ENCODE measurements around the gene NPPC.

GRCh38 chr2:231941673-231942072 is 15.5 kb upstream of the NPPC start:
- TF ChIP-seq SNAI2 (CRISPR knock-in tag; IDR thresholded peaks at IDR 0.05) (no peak), ZNF565 (CRISPR knock-in tag; conservative IDR thresholded peaks at IDR 0.05; ENCODE audit: low read depth) (no peak), ARNTL (CRISPR knock-in tag; IDR thresholded peaks at IDR 0.05; ENCODE audit: borderline replicate concordance, low read depth) (no peak), TOX (CRISPR knock-in tag; IDR thresholded peaks at IDR 0.05; ENCODE audit: borderline replicate concordance) (no peak), ZNF8 (CRISPR knock-in tag; IDR thresholded peaks at IDR 0.05) (no peak)
- TF ChIP-seq, protein P1, sequence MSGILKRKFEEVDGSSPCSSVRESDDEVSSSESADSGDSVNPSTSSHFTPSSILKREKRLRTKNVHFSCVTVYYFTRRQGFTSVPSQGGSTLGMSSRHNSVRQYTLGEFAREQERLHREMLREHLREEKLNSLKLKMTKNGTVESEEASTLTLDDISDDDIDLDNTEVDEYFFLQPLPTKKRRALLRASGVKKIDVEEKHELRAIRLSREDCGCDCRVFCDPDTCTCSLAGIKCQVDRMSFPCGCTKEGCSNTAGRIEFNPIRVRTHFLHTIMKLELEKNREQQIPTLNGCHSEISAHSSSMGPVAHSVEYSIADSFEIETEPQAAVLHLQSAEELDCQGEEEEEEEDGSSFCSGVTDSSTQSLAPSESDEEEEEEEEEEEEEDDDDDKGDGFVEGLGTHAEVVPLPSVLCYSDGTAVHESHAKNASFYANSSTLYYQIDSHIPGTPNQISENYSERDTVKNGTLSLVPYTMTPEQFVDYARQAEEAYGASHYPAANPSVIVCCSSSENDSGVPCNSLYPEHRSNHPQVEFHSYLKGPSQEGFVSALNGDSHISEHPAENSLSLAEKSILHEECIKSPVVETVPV (CRISPR knock-in tag; IDR thresholded peaks at IDR 0.05): no peak

Measured in SK-N-SH treated with all-trans-retinoic acid at 6 μM for 48 hours (cell line).